GM12873 (cell line): Measurements from ENCODE around the gene MKI67.

Source experiments
- CTCF ChIP-seq: IDR thresholded peaks from 2 replicates; pipeline ENCODE4 v1.5.1; 2012; ENCODE audit warnings: low read depth, mild to moderate bottlenecking, moderate library complexity, low read length, control low read depth; ENCODE audit not compliant: insufficient read depth; ENCODE audit errors: missing control alignments

The MKI67 gene

GRCh38 chr10:128084364-128084763 lies 41.9 kb downstream of the MKI67 start:
- TF ChIP-seq CTCF = no peak

GRCh38 chr10:128083191-128083895 lies 42.9 kb downstream of the MKI67 start:
- TF ChIP-seq CTCF = no peak

GRCh38 chr10:128081720-128082119 lies 44.5 kb downstream of the MKI67 start:
- no peak for TF ChIP-seq CTCF

GRCh38 chr10:128081222-128081621 lies 45.0 kb downstream of the MKI67 start:
- TF ChIP-seq CTCF = no peak

GRCh38 chr10:128080641-128081040 lies 45.6 kb downstream of the MKI67 start:
- TF ChIP-seq CTCF = no peak

- no peak for TF ChIP-seq CTCF
These were observed 46.0 kb downstream of the MKI67 start for GRCh38 chr10:128080231-128080630.

GRCh38 chr10:128078136-128078969 lies 47.9 kb downstream of the MKI67 start:
- TF ChIP-seq CTCF = peak; percentile 76
